ENCODE results near the gene RALGAPA2.

RALGAPA2 gene

DNA sequence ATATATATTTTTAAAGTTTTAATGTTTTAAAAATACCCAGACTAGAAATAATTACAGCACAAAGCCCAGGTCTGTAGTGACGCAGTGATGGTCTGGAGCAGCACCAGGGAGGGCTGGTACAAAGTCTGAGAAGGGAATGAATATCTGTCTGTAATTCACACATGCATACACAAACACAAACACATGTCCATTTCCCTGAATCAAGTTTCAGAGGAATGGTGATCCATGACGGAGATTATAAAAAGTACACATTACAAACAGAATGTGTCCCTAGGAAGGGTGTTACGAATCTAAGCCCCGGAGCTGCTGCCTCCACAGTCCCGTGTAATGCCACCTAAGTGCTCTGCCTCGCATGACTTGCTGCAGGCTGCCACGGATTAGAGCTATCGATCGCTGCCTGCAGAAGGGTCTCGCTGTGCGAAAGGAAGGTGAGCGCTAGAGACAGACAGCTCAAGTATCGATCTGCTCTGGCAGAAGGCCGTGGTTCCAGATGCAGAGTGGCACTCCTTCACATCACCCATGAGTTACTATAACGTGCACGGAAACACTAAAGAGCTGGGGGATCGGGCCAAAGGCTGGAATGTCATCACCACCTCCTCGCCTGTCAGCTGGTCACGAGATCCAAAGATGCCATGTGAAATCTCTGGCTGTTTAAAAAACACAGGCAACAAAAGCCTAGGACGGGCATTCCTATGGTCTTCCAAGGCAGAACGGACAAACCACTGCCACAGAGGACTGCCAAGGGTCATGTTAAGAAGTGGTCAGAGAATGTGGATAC is 257.4 kb downstream of the RALGAPA2 start:
- DNase-seq, result no peak

DNA sequence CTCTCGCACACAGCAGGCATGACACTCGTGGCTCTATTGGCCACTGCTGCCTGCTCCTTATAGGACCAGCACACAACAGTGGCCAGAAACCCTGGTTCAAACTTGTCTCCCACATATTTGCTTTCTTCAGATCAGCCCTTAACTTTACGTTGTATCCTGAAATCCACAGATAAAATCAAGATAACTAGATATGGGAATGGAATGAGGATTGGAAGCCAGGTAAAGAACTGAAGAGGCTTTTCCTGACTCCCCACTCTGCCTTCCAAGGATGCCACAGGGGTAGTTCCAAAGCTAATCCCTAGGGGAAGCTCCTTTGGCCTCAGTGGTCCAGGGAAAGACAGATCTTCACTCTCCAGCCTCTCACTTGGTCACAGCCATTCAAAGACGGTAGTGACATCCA is 258.1 kb downstream of the RALGAPA2 start:
- no peak for DNase-seq

DNA sequence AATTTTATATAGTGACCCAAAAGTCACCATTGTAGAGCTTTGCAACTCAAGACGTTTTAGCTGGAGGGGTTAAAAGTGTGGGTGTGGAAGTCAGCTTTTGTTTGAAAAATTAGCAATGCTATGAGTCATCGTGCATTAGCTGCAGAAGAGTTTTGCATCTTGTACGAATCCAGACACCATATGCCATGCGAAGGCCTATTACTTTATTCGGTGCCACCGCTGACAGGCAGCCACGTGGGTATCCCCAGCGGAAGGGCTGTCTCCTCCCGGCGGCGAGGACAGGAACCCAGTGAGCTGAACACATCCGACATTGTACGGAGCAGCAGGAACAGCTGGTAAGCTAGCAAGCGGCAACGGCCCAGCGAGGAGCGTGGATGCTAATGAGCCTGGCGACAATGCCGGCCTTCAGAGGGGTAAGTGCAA is 260.2 kb downstream of the RALGAPA2 start:
- DNase-seq, result peak; percentile 51 to 61

DNA sequence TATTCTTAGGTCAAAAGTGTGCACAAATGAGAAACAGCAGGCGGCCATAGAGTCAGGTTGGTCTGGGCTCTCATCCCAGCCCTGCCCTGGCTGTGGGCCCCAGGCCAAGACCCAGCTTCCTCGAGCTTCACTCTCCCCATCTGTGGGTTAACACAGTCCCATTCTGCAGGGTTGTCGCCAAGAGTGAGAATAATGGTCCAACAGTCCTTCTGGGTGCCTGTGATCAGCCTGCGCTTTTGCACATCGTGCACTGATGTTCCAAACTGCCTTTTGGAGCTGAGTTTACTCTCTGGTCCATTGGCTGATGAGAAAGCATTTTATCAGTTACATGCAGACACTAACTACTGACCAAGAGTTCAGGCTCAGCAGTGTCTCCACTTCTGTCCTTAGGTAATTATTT is 261.9 kb downstream of the RALGAPA2 start:
- DNase-seq, result no peak

DNA sequence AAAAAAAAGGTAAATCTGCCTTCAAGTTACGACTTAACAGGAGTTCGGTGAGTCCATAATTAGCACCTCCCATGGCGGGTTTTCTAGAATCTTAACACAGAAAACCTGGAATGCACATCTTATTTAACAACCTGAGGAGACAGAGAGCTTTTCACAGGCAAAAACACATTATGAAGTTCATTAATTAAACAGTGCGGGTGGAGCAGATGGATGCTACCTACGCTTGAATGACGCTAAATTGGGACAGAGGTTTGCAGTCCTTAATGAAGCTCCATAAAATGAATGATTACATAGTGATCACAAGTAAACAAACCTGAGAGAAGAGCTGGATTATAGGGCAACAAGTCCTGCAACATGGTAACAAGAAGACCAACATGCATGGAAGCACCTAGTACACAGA is 263.6 kb downstream of the RALGAPA2 start:
- DNase-seq, result no peak

DNA sequence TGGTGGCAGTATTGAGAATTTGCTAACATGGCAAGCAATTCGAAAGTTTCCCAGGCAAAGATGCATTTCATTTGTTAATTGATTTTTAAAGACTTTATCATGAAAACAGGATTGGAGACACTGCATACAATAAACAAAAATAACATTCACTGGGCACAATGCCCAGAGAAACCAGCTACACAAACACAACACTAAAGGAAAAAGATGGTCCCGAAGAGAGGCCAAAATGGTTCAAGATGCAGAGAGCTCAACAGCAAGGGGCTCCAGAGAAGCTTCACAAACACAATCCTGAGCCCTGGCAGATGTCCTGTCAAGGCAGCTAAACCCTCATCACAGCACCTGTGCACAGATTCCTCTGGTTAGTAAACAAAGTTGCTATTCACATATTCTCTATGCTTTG is 265.2 kb downstream of the RALGAPA2 start:
- DNase-seq, result no peak

DNA sequence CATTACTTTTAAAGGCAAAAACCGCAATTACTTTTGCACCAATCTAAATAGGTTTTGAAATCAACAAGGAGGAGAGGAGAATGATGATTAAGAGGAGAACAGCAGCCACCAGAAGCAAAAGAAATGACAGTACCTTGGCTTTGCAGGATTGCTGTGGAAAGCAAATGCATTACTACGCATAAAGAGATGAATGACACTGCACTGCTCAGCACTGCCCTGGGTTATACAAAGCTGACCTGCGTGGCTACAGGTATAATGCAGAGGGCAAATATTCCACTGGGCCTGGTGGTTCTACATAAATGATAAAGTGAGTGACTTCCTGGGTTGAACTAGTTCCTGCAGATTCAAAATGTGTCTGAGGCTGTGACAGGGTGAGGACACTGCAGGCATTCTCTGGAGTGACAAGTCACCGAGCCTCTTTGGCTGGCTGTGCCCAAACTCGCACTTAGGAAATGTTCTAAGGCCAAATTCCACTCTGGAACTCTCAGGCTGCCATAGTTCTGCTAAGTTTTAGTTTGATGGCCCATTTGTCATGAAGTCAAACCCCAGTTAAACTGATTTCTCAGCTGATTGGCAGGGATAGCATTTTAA is 265.9 kb downstream of the RALGAPA2 start:
- DNase-seq, result no peak

DNA sequence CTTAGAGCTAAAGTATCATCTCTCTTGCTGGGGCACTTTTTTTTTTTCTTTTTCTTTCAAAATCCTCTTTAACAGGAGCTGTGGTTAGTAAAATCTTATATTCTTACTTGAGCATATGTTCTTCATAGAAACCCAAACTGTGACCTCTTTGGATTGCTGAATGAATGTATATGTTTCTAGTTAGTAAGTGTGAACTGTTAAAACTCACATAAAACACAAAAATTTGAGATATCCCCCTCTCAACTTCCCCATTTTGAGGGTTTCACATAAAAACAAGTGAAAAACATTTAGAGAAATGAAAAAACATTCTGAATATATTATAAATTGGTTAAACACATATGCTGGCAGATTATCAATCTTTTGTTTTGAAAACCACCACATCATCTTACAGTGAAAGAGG is 266.4 kb downstream of the RALGAPA2 start:
- DNase-seq, result no peak

DNA sequence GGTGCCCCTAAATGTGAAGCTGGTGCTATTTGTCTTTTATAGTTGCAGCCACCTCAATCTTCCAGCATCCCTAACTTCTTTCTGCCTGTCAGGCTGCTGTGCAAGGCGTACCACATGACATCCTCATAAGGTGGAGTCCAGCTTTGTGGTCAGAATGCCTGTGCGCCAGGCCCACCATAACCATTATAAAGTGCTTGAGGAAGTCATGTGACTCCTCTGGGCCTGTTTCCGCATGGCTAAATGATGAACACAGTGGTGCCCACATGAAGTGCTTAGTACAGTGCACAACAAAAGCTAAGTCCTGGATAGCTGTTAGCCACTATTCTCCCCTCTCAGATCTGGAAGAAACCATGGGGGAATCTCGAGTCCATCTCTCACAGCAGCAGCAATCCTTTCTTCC is 268.9 kb downstream of the RALGAPA2 start:
- DNase-seq, result no peak

DNA sequence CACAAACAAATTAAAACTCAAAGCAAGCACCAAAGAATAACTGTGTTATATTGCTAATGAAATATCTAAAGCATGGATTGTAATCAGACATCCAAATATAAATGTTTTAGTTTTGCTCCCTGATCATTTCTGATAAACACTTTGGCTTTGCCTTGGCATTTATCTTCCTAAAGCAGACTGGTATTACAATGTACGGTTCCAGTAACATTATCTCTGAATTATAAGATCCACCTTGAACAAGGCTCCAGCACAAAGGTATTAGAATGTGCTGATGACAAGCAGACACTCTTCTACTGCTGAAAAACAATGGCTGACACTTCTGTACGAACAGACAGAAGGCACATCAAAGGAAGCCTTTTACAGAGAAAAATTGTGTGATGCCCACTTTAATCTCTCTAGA is 270.0 kb downstream of the RALGAPA2 start:
- DNase-seq, result no peak

DNA sequence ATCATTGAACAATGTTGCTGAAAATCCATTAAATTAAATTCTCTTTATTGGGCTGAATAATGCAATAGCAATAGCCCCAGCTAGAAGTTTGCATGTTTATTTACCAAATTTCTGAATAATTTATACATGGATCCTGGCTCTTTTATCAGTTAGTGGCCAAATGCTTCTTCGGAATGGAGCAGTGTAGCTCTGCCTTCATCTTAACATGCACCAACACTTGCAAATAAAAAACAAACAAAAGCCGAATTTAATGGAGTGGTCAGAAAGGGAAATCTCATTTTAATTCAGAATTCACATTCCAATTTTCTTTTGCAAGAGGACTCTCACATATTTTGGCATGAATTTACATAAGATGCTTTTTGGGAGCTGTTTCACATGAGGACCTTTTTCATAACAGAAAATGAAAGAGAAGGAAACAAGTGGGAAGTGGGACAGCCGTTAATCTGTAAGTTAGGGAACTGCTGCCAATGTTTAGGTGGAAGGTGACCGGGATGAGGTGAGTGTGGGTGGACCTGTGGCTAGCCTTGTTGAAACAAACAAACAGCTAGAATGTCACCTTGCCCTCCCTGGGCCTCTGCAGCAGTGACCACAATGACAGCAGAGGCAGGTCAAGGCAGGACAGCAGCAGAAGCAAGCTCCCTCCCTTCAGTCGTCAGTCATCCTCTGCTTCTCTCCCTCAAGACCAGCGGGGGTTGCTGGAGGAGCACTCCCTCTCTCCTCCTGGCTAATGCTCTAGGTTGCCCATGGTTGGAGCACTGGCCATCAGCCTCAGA is 271.4 kb downstream of the RALGAPA2 start:
- DNase-seq, result no peak

DNA sequence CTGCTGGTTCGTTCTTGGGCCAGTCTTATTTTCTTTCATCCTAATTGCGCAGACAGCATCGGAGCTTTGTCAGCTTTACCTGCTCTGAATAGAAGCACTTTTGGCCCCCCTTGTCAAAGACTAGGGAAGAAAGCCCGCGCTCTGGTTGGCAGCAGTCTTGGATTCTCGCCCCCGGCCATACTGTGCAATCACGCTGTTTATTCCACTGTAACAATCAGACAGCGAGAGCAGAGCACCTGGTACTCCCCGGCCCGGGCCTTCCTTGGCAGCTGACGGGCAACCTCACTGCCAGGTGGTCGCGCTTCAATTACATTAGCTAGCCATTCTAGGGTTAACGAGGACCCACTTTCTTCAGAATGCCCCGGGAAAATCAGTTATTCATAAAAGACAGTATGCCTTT is 272.0 kb downstream of the RALGAPA2 start:
- no peak for DNase-seq

DNA sequence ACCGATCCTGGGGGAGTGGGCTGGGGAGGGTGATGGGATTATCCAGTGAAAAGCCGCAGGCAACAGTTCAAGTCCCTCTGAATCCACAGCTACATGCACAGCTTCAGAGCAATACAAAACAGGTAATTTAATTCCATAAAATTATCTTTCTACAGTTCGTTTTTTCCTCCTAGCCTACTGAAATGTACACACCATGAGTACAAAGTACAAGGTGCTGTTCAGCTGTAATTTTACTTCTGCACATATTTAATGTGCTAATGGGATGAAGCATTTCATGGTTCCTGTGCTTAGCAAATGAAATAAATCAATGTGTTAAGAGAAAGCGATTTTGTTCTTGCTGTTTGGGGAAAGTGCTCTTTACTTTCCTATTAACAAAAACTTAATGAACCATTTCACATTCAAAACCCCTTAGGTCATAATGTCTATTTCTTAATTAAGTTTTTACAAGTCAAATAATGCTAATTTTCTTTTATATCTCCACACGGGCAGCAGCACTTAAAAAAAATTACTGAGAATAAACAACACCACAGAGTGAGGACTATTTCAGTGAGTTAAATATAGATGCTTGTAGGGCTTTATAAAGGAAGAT is 272.7 kb downstream of the RALGAPA2 start:
- DNase-seq, result no peak

DNA sequence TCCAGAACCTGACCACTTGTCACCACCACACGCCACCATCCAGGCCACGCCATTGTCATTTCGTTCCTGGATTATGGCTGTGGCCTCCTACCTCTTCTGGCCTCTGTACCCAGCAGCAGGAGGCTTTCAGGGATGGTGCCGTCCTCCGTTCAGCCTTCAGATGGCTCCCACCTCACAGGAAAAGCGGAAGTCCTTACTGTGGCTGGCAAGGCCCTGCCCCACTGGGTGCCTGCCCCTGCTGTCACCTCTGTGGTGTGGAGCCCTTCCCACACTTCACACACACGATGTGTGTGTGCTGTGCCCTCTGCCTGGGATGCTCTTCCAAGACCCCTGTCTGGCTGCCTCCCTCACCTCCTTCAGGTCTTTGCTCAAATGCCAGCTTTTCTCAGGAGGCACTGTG is 275.1 kb downstream of the RALGAPA2 start:
- no peak for DNase-seq

DNA sequence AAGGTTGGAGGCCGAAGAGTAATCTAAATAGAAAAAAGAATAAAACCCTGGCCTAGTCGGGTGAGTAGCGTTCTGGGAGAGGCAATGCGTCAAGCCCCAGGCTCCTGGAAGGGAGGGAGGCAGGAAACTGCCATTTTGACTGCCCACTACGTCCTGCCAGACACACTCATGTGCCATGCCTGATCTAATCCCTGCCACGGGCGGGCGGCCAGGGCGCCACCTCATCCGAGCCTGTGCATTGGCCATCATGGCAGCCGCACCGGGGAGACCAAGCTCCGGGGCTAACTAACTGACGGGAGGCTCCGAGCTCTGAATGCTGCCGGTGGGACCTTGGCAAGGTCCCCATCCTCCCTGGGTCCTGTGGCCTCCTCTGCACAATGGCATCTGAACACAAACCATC is 275.8 kb downstream of the RALGAPA2 start:
- no peak for DNase-seq

DNA sequence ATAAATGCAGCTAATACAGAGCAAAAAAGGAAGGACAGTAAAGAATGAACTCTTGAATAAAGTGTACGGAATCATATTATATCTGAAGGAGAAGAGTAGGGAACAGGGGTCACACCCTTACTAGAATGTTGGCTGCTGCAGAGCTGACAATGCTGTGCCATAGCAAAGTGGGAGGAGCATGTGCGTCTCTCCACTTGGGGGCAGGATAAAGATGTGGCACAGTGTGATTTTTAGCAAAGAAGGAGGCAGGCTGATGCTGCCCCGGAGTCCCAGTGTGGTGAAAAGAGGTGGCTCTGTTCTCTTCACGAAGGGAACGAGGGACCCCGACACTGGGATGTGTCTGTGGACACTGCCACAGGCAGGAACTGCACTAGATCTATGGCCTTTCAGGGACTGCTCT is 277.0 kb downstream of the RALGAPA2 start:
- DNase-seq, result no peak

DNA sequence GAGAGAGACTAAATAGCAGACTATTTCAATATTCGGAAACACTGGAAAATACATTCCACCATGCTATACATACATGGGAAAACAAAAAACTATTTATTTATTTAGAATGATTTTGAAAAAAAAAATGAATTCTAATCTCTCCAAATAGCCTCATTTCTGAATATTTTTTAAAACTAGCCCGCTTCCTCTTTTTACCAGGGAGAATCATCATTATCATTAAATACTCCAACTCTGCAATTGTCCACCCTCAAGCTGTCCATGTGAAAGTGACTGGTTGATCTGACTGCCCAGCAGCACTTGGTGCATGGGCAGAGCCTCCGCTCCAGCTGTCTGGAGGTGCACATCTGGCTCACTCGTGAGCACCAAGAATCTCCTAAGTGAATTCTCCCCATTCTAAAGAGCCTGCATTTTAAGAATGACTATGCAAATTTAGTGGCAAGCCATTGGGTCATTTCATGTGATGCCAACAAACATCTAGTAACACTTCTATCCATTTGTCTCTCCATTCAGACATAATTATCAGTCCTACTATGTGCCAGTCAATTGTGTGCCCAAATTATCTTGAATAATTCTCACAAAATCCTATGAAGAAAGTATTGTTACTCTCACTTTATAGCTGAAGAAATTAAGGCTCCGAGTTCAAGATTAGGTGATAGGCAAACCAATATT is 279.7 kb downstream of the RALGAPA2 start:
- DNase-seq, result no peak

DNA sequence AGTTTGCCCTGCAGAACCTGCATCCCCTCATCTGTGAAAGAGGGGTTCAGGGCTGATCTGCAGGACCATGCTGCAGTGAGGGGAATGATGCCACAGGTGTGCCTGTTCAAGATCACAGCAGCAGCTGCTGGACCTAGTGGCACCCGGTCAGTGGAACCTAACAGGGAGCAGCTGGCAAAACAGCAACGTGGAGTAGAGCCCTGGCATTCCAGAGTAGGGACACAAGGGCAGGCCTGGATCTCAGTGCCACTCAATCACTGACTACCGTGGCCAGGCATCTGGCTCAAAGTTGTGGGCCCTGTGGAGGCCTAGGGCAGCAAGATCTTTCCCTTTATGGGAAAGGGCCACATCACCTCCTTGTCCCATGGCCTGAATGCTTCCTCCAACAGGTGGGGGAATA is 282.4 kb downstream of the RALGAPA2 start:
- no peak for DNase-seq

DNA sequence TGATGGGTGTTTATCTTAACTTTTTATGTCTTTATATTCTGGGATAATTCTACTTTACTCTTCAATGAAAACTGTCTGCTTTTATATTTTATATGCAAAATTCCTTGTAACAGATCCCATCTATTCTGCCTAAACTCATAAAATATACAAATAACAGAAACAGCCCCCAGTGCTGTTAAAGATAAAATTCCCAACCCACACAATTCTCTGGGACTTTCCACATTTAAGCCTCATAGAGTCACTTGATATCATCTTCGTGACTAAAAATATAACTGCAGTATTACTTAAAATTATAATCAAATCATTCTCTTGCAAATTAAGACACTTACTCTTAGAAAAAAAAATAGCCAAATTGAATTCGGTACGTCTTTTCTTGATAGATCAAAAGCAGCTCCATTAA is 284.4 kb downstream of the RALGAPA2 start:
- DNase-seq, result no peak

DNA sequence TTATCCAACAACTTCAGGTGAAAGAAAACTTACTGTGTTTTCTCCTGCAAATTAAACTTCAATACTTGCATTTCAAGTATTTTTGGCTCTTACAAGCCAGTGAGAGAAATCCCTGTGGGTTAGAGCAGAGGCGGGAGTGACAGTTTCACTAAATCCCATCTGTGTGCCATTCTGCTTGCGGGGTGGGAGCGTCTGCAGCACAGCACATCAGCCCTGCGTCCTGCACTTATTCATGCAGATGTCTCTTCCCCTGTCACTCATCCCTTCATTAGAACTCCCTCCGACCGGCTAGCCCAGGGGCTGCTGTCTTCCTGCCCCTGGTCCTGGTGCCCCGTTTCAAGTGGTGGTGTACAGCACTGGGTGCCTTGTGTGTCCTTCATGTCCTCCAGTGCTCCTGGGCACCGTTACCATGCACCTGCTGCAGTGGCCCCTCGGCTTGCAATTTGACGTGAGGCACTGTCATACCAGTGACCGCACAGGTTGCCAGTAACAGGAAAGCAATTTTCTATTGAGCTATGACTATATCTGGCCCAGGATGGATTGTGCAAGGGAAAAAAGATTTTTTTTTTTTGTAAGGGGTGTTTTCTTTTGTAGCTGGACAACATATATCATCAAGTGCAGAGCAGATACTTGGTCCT is 285.1 kb downstream of the RALGAPA2 start:
- DNase-seq, result no peak

DNA sequence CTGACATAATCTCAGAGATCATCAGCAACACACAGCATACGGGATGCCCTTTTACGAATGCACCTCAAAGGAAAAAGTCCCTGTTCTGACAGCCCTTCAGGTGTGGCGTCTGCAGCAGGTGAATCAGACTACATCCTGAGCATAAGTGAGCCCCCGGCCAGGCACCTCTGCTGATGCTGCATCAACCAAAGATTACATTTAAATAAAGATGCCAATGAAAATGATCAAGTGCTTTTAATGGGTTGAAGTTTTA is 285.9 kb downstream of the RALGAPA2 start:
- no peak for DNase-seq

DNA sequence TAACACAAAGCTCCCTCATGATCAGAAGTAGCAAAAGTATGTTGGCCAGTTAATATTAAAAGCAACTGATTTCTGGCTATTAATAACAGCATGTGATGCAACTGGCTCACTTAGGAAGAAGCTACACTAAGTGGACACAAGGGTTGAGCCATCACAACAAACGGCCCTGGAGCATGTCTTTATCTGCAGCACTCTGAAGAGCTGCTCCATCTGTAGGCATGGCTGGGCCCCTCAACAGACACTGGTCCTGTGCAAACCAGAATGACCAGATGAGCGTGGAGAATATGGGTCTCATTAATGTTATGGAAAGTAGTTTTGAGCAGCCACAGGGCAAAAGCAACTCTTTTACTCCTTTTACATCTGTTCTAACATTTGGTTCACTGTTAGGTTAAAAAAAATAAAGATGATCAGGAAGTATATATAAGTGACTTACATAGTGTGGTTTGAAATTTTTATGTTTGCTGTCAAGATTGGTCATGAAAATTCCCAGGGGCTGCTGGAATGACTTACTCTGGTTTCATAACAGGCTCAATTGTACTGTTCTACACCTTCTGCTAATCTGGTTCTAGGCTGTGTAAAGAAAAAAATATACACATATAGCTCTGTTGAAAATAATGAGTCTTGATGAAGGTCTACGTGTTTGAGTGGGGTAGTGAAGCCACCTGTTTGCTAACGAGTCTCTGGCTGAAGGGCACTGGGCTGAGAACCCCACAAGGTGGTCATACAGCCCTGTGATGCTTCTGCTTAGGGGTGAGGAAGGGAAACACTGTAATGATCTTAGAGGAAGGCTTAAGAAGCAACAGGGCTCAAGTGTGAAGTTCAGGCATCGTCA is 286.4 kb downstream of the RALGAPA2 start:
- DNase-seq, result no peak

Measured in CD4-positive, alpha-beta T cell treated with Interleukin-4 for 1 hour (primary cell).